K562 (cell line): ENCODE data around the gene TMTC2. TPM values are rescaled to one million over a fixed set of nuclear protein-coding genes. Genes with fewer than 3 reads are reported as not detected.

Experiments used
- ATAC-seq: fragments of 200-7000 bp; cut with Tn5 transposase; 3 replicates; pipeline ENCODE4 v1.9.1; 2020; ENCODE audit warnings: moderate library complexity
- BruUV-seq: library from RNA; stranded (reverse); fragments of 400-500 nt; replicated peaks from 2 replicates; lab custom pipeline; 2021; lab: Mats Ljungman, UMichigan
- CTCF ChIA-PET: fragments of 300-600 bp; formaldehyde crosslinking; extraction: SDS; loops from one replicate; lab custom pipeline; 2021; ENCODE audit warnings: low intra/inter-chr PET ratio; lab: Yijun Ruan, JAX
- POLR2A ChIA-PET: fragments of 300-600, 350-650 bp; sonication (Branson Sonifier 250); formaldehyde crosslinking; extraction: SDS; loops from one replicate; lab custom pipeline; 2021; ENCODE audit warnings: antibody characterized with exemption, inconsistent platforms; lab: Yijun Ruan, JAX
- DNase-seq, 4 experiments: peaks; one replicate each; pipeline versions ENCODE4 v3.0.0 to v3.0.0-alpha.2; 2011 to 2018; ENCODE audit warnings: low spot score in 3 of 4, mixed read lengths in 3 of 4; ENCODE audit errors: extremely low read depth in 1 of 4
- FAIRE-seq: peaks from 2 replicates; lab custom pipeline; 2011; peaks lifted over from hg19 to GRCh38; lab: Jason Lieb, UNC
- H2AFZ ChIP-seq: 2 replicates; pipeline ENCODE4 v1.6.0; 2011; ENCODE audit warnings: low read depth, low read length, control low read depth, inconsistent platforms
- H3K27ac ChIP-seq: fragments of 200-600 bp; 3 replicates; pipeline ENCODE4 v1.8.0; 2011; ENCODE audit warnings: low read depth, mild to moderate bottlenecking, control low read depth, inconsistent platforms, low read length, moderate library complexity, mixed read lengths; ENCODE audit errors: extremely low read depth
- H3K27me3 ChIP-seq, 2 experiments: fragments of 300-600 bp in 1 of 2; 2 replicates in 1 of 2; 3 replicates in 1 of 2; pipeline versions ENCODE4 v1.6.0 to v1.8.0; 2011; ENCODE audit warnings: inconsistent platforms in 2 of 2, low read length in 2 of 2, mild to moderate bottlenecking in 1 of 2, mixed read lengths in 1 of 2, moderate library complexity in 1 of 2; ENCODE audit not compliant: control insufficient read depth in 2 of 2, insufficient read depth in 2 of 2
- H3K36me3 ChIP-seq: fragments of 300-600 bp; 3 replicates; pipeline ENCODE4 v1.8.0; 2011; ENCODE audit warnings: mild to moderate bottlenecking, low read length, inconsistent platforms; ENCODE audit not compliant: control insufficient read depth, insufficient read depth
- H3K4me1 ChIP-seq, 2 experiments: fragments of 200-600 bp in 1 of 2; replicated peaks in 1 of 2; 2 replicates in 1 of 2; 3 replicates in 1 of 2; pipeline versions ENCODE4 v1.5.1 to v1.8.0; 2011; ENCODE audit warnings: inconsistent platforms in 2 of 2, low read length in 2 of 2, mild to moderate bottlenecking in 1 of 2, mixed read lengths in 1 of 2, moderate library complexity in 1 of 2; ENCODE audit not compliant: control insufficient read depth in 2 of 2, insufficient read depth in 2 of 2
- H3K4me2 ChIP-seq: 2 replicates; pipeline ENCODE4 v1.6.1; 2011; ENCODE audit warnings: low read length, control low read depth, inconsistent platforms, mixed read lengths; ENCODE audit not compliant: insufficient read depth
- H3K4me3 ChIP-seq: fragments of 200-600 bp; sonication (generic), shearing (Covaris generic); 2 replicates; pipeline ENCODE4 v1.5.1; 2016; ENCODE audit warnings: control low read depth, inconsistent platforms
- H3K79me2 ChIP-seq: fragments of 200-600 bp; 3 replicates; pipeline ENCODE4 v1.8.0; 2011; ENCODE audit warnings: low read length, inconsistent platforms; ENCODE audit not compliant: control insufficient read depth, insufficient read depth
- H3K9ac ChIP-seq, 2 experiments: 2 replicates each; pipeline versions ENCODE4 v1.6.0 to v1.6.1; 2011; ENCODE audit warnings: low read depth in 2 of 2, low read length in 2 of 2, control low read depth in 1 of 2, inconsistent platforms in 1 of 2, mild to moderate bottlenecking in 1 of 2, mixed read lengths in 1 of 2; ENCODE audit not compliant: insufficient read depth in 1 of 2
- H3K9me1 ChIP-seq: one replicate; pipeline ENCODE4 v1.6.0; 2011; ENCODE audit warnings: inconsistent platforms, mild to moderate bottlenecking, low read length, moderate library complexity; ENCODE audit not compliant: control insufficient read depth, insufficient read depth
- H3K9me3 ChIP-seq: replicated peaks from 2 replicates; pipeline ENCODE4 v1.5.1; 2011; ENCODE audit warnings: low read depth, low read length, inconsistent platforms; ENCODE audit not compliant: control insufficient read depth, insufficient read depth
- H4K20me1 ChIP-seq: replicated peaks from 2 replicates; pipeline ENCODE4 v1.6.1; 2011; ENCODE audit warnings: low read length, inconsistent platforms, mixed read lengths; ENCODE audit not compliant: control insufficient read depth, insufficient read depth
- DPF2 ChIP-seq: fragments of 450-650 bp; IDR thresholded peaks from 2 replicates; pipeline ENCODE4 v1.6.1; 2016
- E2F4 ChIP-seq: sonication (generic); formaldehyde crosslinking; IDR thresholded peaks from 2 replicates; pipeline ENCODE4 v1.8.0; 2022; ENCODE audit warnings: mild to moderate bottlenecking, low read depth, missing genetic modification reagents
- ELF4 ChIP-seq: fragments of 450-650 bp; formaldehyde crosslinking; IDR thresholded peaks from 2 replicates; pipeline ENCODE4 v1.4.0; 2022; ENCODE audit warnings: missing genetic modification characterization
- KAT8 ChIP-seq: fragments of 450-650 bp; IDR thresholded peaks from 2 replicates; pipeline ENCODE4 v1.6.1; 2016; ENCODE audit warnings: low read depth, mild to moderate bottlenecking
- NCOA6 ChIP-seq: fragments of 450-650 bp; IDR thresholded peaks from 2 replicates; pipeline ENCODE4 v1.6.1; 2017; ENCODE audit warnings: mild to moderate bottlenecking
- OTX1 ChIP-seq: fragments of 450-650 bp; formaldehyde crosslinking; IDR thresholded peaks from 2 replicates; pipeline ENCODE4 v1.4.0; 2022; ENCODE audit warnings: mild to moderate bottlenecking
- PRDM10 ChIP-seq: fragments of 450-650 bp; IDR thresholded peaks from 2 replicates; pipeline ENCODE4 v1.6.1; 2018; ENCODE audit not compliant: partially characterized antibody
- SIRT6 ChIP-seq: IDR thresholded peaks from one replicate; pipeline ENCODE4 v1.6.1; 2012; ENCODE audit warnings: low read depth, mild to moderate bottlenecking, control low read depth, inconsistent platforms, low read length, moderate library complexity
- TRIM24 ChIP-seq, 2 experiments: fragments of 450-650 bp; IDR thresholded peaks; 2 replicates each; pipeline ENCODE4 v1.6.1; 2016
- VEZF1 ChIP-seq: fragments of 200-800 bp; sonication (Bioruptor generic); IDR thresholded peaks from 2 replicates; pipeline ENCODE4 v1.6.1; 2017; ENCODE audit warnings: missing genetic modification characterization, missing compliant biosample characterization
- ZFP1 ChIP-seq: fragments of 450-650 bp; formaldehyde crosslinking; IDR thresholded peaks from 2 replicates; pipeline ENCODE4 v1.4.0; 2020; ENCODE audit warnings: mild to moderate bottlenecking, mixed read lengths
- ZFPM2 ChIP-seq: fragments of 250-450 bp; sonication (Bioruptor Pico); IDR thresholded peaks from 2 replicates; pipeline ENCODE4 v1.5.1; 2022; ENCODE audit warnings: mild to moderate bottlenecking
- ZNF740 ChIP-seq, 3 experiments: fragments of 200-800 bp in 1 of 3; sonication (Bioruptor generic) in 1 of 3; sonication (generic) in 1 of 3; formaldehyde crosslinking in 1 of 3; IDR thresholded peaks; 2 replicates each; pipeline versions ENCODE4 v1.6.1 to v1.8.0; 2016 to 2022; ENCODE audit warnings: mild to moderate bottlenecking in 2 of 3, missing compliant biosample characterization in 2 of 3, missing genetic modification characterization in 2 of 3, missing genetic modification reagents in 1 of 3
- ZNF75A ChIP-seq: fragments of 450-650 bp; formaldehyde crosslinking; IDR thresholded peaks from 2 replicates; pipeline ENCODE4 v1.4.0; 2020; ENCODE audit warnings: mild to moderate bottlenecking
- WGBS: fragments of 100-300 bp; shearing (Covaris generic); methylation state at CpG from one replicate; pipeline ENCODE4 v1.1.6; 2016; ENCODE audit warnings: low coverage, mixed read lengths; ENCODE audit not compliant: insufficient coverage; ENCODE audit errors: missing lambda C conversion rate; 5-methylcytosine and 5-hydroxymethylcytosine counted together
- in situ Hi-C: fragments of 300-500 bp; cut with MboI; formaldehyde crosslinking; loops from 4 replicates; pipeline ENCODE4 v1.15.0; 2018; ENCODE audit warnings: inconsistent platforms, mixed read lengths
- intact Hi-C: fragments of 100-400 bp; cut with micrococcal nuclease; formaldehyde crosslinking; loops from 2 replicates; pipeline ENCODE4 v1.14.2; 2022
- polyA plus RNA-seq, 8 experiments: library from polyadenylated mRNA; depleted of rRNA in 4 of 8; stranded (reverse) in 5 of 8; unstranded in 3 of 8; fragments of >200 nt; fragmentation: Nextera tagmentation in 2 of 8; fragmentation: Illumina TruSeq in 1 of 8; extraction: Ambion mirVana in 2 of 8; extraction: Trizol in 1 of 8; gene quantifications; 2 replicates each; pipeline versions ENCODE4 v1.2.1 to v1.2.3, GENCODE V29; 2011 to 2014; ENCODE audit warnings: inconsistent platforms in 1 of 8, missing spikeins in 1 of 8
- total RNA-seq, 7 experiments: library from RNA; depleted of rRNA in 6 of 7; stranded (reverse); fragments of >200 nt in 6 of 7; fragmentation: Illumina TruSeq in 2 of 7; extraction: Trizol in 2 of 7; gene quantifications; 2 replicates each; pipeline versions ENCODE4 v1.2.1 to v1.2.3, GENCODE V29; 2011 to 2021; ENCODE audit warnings: low replicate concordance in 1 of 7

Gene TMTC2
- total and polyA plus RNA-seq, 9 of the 15 experiments (the other 6 are each of a cell fraction or from before 2014, with no cell fraction given): 0.29 to 1.1 (median 0.55) TPM

GRCh38 chr12:83015390-83016217, 328.9 kb downstream of the TMTC2 start:
- peak; percentile 67 for ATAC-seq
- peak overlapping the region; percentile 78 for H3K4me2 ChIP-seq
- TF ChIP-seq OTX1 (CRISPR knock-in tag) (no peak), KAT8 (no peak), DPF2 (peak; percentile 90; the same call in 1 of the 2 replicates), ZFP1 (no peak), ZNF740 (CRISPR knock-in tag; IDR thresholded peaks at IDR 0.05) (no peak), ZNF740 (tag; IDR thresholded peaks at IDR 0.05) (no peak), ELF4 (no peak), E2F4 (no peak), NCOA6 (no peak), SIRT6 (no peak), ZFPM2 (CRISPR knock-in tag) (no peak), VEZF1 (0 out of 2 replicates have a peak, but pooled peaks have one; percentile 29), TRIM24 (IDR thresholded peaks at IDR 0.05) (peak in 1 of 2 experiments; percentile 19; a peak in 1 of 4 replicates), ZNF75A (CRISPR knock-in tag) (no peak), PRDM10 (peak; percentile 75)

More at GRCh38 chr12:83015390-83016217, 328.9 kb downstream of the TMTC2 start:
- Histone ChIP-seq H4K20me1 (no peaks in the 10 kb centered on the region), H2AFZ (peak overlapping the region; percentile 95), H3K4me3 (no peak overlapping the region), H3K36me3 (no peaks in the 10 kb centered on the region), H3K9me3 (peaks cover 7% of the 10 kb centered on the region), H3K9me1 (no peaks in the 10 kb centered on the region), H3K27ac (peak overlapping the region; percentile 89), H3K4me1 (peaks cover 0 to 20% of the 10 kb centered on the region in 2 experiments; a peak in 2 of 5 replicates), H3K79me2 (no peaks in the 10 kb centered on the region), H3K27me3 (no peaks in the 10 kb centered on the region), H3K9ac (peak overlapping the region in 1 of 2 experiments; percentile 55; a peak in 2 of 4 replicates)
- DNase-seq (peak in 3 of 4 experiments; percentile 8 to 57 (median 12)), FAIRE-seq (peak; percentile 19)
- intact Hi-C loops: loop anchor here (5.0 to 10.0 kb wide), 3 partner anchors 37 to 159 kb away; no protein-coding TSS in a partner anchor
- POLR2A ChIA-PET: no interaction called here
- in situ Hi-C loops: loop anchor here (25.0 kb wide), 1 partner anchor 1097 kb away; no protein-coding TSS in a partner anchor
- no TSS peak for BruUV-seq
- CTCF ChIA-PET: no interaction called here
- 3% methylated on average over 8 of the region's 8 CpGs for WGBS
